HG03520 (cell line): ENCODE data around the gene E2F2.
A peak's percentile ranks its signal among the peaks of the same experiment; 100 is the strongest.
"Not testable (repeated sequence)": the region's sequence is repeated elsewhere in the genome, so short reads cannot be mapped to it uniquely, and the experiment has no call there.

Experiments used
- ATAC-seq: cut with Tn5 transposase; IDR thresholded peaks from one replicate; pipeline ENCODE4 v1.9.1; 2021; ENCODE audit warnings: mild to moderate bottlenecking, moderate library complexity; ENCODE audit not compliant: unreplicated experiment

E2F2 gene

GRCh38 chr1:23548704-23549143, 17.7 kb upstream of the E2F2 start:
- no peak for ATAC-seq

GRCh38 chr1:23546897-23547584, 16.0 kb upstream of the E2F2 start:
- ATAC-seq, result no peak

- ATAC-seq, result no peak
These were observed 14.8 kb upstream of the E2F2 start for GRCh38 chr1:23545851-23546250.

GRCh38 chr1:23544444-23545389, 13.7 kb upstream of the E2F2 start:
- no peak for ATAC-seq

GRCh38 chr1:23543707-23544443, 12.8 kb upstream of the E2F2 start:
- no peak for ATAC-seq

GRCh38 chr1:23542940-23543339, 11.9 kb upstream of the E2F2 start:
- not testable (repeated sequence) for ATAC-seq

GRCh38 chr1:23539698-23540266, 8.7 kb upstream of the E2F2 start:
- peak; percentile 76 for ATAC-seq

- no peak for ATAC-seq
These were observed 6.4 kb upstream of the E2F2 start for GRCh38 chr1:23537296-23537973.

GRCh38 chr1:23533246-23534023, 2.4 kb upstream of the E2F2 start:
- ATAC-seq, result no peak

- ATAC-seq, result no peak
These were observed 595 bp upstream of the E2F2 start for GRCh38 chr1:23531562-23532094.

- no peak for ATAC-seq
These were observed 816 bp downstream of the E2F2 start for GRCh38 chr1:23530087-23530746.

GRCh38 chr1:23529146-23530086, 1.6 kb downstream of the E2F2 start:
- ATAC-seq, result no peak

- ATAC-seq, result no peak
These were observed 2.6 kb downstream of the E2F2 start for GRCh38 chr1:23528250-23528978.

GRCh38 chr1:23527900-23528249, 3.2 kb downstream of the E2F2 start:
- ATAC-seq, result no peak

GRCh38 chr1:23527366-23527765, 3.7 kb downstream of the E2F2 start:
- no peak for ATAC-seq

- ATAC-seq, result no peak
These were observed 4.5 kb downstream of the E2F2 start for GRCh38 chr1:23526329-23527041.
